ENCODE measurements around the gene EYS.

EYS gene

DNA sequence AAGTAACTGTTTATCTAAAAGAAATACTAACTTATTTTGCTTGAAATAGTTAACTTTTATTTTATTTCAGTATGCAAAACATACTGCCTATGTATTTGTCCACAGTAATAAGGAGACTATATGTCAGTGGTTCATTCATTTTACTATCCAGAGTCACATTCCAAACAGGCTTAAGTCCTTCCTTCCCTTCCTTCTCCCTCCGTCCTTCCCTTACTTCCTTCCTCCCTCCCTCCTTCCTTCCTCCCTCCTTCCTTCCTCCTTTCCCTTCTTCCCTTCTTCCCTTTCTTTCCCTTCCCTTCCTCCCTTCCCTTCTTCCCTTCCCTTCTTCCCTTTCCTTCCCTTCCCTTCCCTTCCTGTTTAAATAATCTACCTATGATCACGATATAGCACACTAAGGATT is 899.2 kb downstream of the EYS start:
- H3K9me3 ChIP-seq (ENCODE audit: insufficient read depth, low read length), result no peaks in the 10 kb centered on the region
- TF ChIP-seq SUZ12 (IDR thresholded peaks at IDR 0.05; ENCODE audit: extremely low read depth, insufficient read depth, insufficient read length) (no peak), ZNF274 (IDR thresholded peaks at IDR 0.05; ENCODE audit: low read depth, low read length) (no peak), YY1 (IDR thresholded peaks at IDR 0.05; ENCODE audit: insufficient read depth, insufficient read length) (no peak)
- H3K4me3 ChIP-seq (ENCODE audit: insufficient read length, low read depth), result no peak overlapping the region
- H3K36me3 ChIP-seq (ENCODE audit: insufficient read depth, insufficient read length, low read length), result no peaks in the 10 kb centered on the region
- no peaks in the 10 kb centered on the region for H3K27me3 ChIP-seq (ENCODE audit: insufficient read depth, insufficient read length)
- DNase-seq (ENCODE audit: low read depth, low spot score), result no peak
- H3K9ac ChIP-seq (ENCODE audit: insufficient read length, low read depth), result no peak overlapping the region
- H3K4me1 ChIP-seq (ENCODE audit: insufficient read depth, insufficient read length), result no peaks in the 10 kb centered on the region

DNA sequence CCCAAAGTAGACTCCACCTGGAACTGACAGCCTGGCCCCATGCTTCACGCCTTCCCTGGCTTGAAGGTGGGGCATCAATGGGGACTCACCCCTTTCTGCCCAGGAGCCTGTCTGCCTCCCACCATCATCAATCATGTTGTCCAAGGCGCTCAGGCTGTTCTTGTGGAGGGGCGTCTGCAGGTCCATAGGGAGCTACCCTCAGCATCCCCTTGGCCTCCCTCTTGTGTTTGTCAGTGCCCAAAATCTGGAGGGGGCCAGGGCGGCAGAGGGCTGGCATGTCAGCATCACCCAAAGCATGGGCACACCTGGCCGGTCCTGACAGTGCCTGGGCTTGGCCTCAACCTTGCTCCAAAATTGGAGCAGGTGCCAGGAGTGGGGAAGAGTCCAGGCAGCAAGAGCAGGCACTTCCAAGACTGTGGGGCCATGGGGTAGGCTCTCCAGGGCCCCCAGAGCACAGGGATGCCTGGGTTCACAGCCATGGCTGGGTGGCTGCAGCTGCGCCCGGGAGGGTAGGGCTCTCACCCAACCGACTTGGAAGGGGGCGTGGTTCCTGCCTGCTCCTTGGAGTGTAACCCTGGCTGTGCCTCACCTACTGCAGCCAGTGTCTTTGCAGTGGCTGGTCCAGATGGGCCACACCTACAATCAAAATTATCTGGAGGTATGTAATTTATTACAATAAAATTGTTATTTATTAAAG is 903.4 kb downstream of the EYS start:
- no peak for TF ChIP-seq SUZ12 (IDR thresholded peaks at IDR 0.05; ENCODE audit: extremely low read depth, insufficient read depth, insufficient read length)
- no peak for TF ChIP-seq YY1 (IDR thresholded peaks at IDR 0.05; ENCODE audit: insufficient read depth, insufficient read length)
- TF ChIP-seq ZNF274 (IDR thresholded peaks at IDR 0.05; ENCODE audit: low read depth, low read length), result no peak
- Histone ChIP-seq H3K9ac (ENCODE audit: insufficient read length, low read depth) (no peak overlapping the region), H3K36me3 (ENCODE audit: insufficient read depth, insufficient read length, low read length) (no peaks in the 10 kb centered on the region), H3K27me3 (ENCODE audit: insufficient read depth, insufficient read length) (no peaks in the 10 kb centered on the region), H3K4me3 (ENCODE audit: insufficient read length, low read depth) (no peak overlapping the region), H3K9me3 (ENCODE audit: insufficient read depth, low read length) (no peaks in the 10 kb centered on the region), H3K4me1 (ENCODE audit: insufficient read depth, insufficient read length) (no peaks in the 10 kb centered on the region)
- DNase-seq (ENCODE audit: low read depth, low spot score), result no peak

DNA sequence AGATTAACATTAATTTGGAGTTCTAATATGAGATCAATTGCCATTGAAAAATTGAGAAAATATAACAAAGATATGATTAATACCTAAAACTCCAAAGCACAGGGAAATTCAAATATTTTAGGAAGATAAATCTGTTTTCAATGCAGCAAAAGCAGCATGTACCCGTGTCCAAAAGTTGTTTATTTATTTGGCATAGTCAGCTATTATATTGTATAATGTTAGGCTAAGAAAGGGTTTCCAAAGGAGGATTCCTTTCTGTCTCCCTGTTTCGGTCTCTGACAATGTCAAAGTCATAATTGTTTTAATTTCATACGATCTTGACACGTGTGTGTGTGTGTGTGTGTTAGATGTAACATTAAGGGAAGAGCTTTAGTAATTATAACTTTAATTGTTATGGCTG is 914.5 kb downstream of the EYS start:
- Histone ChIP-seq H3K4me3 (ENCODE audit: insufficient read length, low read depth) (no peak overlapping the region), H3K9ac (ENCODE audit: insufficient read length, low read depth) (no peak overlapping the region), H3K36me3 (ENCODE audit: insufficient read depth, insufficient read length, low read length) (no peaks in the 10 kb centered on the region), H3K27me3 (ENCODE audit: insufficient read depth, insufficient read length) (no peaks in the 10 kb centered on the region), H3K9me3 (ENCODE audit: insufficient read depth, low read length) (no peaks in the 10 kb centered on the region), H3K4me1 (ENCODE audit: insufficient read depth, insufficient read length) (no peaks in the 10 kb centered on the region)
- no peak for DNase-seq (ENCODE audit: low read depth, low spot score)
- TF ChIP-seq YY1 (IDR thresholded peaks at IDR 0.05; ENCODE audit: insufficient read depth, insufficient read length), result no peak
- TF ChIP-seq ZNF274 (IDR thresholded peaks at IDR 0.05; ENCODE audit: low read depth, low read length), result no peak
- TF ChIP-seq SUZ12 (IDR thresholded peaks at IDR 0.05; ENCODE audit: extremely low read depth, insufficient read depth, insufficient read length), result no peak

DNA sequence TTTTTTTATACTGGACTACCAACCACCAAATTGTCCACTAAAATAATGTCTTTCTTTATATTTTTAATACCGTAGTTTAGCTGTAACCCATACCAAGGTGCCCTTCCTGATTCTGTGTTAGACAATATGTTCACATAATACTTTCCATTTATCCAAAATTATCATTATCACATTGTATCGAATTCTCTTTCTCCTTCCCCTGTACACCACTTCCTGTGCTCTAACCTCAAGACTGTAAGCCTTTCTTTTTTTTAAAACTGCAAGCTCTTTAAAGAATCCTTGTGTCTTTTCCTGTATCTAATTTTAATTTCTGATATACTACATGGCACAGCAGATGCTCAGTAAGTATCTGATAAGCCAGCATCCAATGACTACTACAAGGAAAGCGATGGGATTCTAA is 917.5 kb downstream of the EYS start:
- H3K4me1 ChIP-seq (ENCODE audit: insufficient read depth, insufficient read length), result no peaks in the 10 kb centered on the region
- H3K9me3 ChIP-seq (ENCODE audit: insufficient read depth, low read length), result no peaks in the 10 kb centered on the region
- DNase-seq (ENCODE audit: low read depth, low spot score), result no peak
- no peak for TF ChIP-seq YY1 (IDR thresholded peaks at IDR 0.05; ENCODE audit: insufficient read depth, insufficient read length)
- TF ChIP-seq ZNF274 (IDR thresholded peaks at IDR 0.05; ENCODE audit: low read depth, low read length), result no peak
- TF ChIP-seq SUZ12 (IDR thresholded peaks at IDR 0.05; ENCODE audit: extremely low read depth, insufficient read depth, insufficient read length), result no peak
- no peaks in the 10 kb centered on the region for H3K36me3 ChIP-seq (ENCODE audit: insufficient read depth, insufficient read length, low read length)
- no peak overlapping the region for H3K4me3 ChIP-seq (ENCODE audit: insufficient read length, low read depth)
- no peaks in the 10 kb centered on the region for H3K27me3 ChIP-seq (ENCODE audit: insufficient read depth, insufficient read length)
- H3K9ac ChIP-seq (ENCODE audit: insufficient read length, low read depth), result no peak overlapping the region

DNA sequence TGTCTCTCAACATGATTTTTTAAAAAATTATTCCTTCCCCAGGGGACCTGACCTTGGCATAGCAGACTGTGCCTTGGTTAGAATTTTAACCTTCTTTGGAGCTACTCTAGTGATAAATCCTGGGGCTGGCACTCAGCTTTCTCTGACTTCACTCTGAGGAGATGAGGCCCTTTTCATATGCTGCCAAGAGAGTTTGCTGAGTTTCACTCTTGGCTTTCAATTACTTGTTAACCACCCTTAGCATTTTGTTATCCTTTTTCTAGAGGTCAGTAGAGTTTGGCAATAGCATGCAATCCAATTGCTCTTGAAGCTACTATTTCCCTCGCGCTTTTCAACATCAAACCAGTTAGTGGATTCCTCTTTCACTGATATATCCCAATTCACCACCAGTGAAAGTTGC is 920.3 kb downstream of the EYS start:
- Histone ChIP-seq H3K27me3 (ENCODE audit: insufficient read depth, insufficient read length) (no peaks in the 10 kb centered on the region), H3K9ac (ENCODE audit: insufficient read length, low read depth) (no peak overlapping the region), H3K36me3 (ENCODE audit: insufficient read depth, insufficient read length, low read length) (no peaks in the 10 kb centered on the region), H3K4me1 (ENCODE audit: insufficient read depth, insufficient read length) (no peaks in the 10 kb centered on the region), H3K4me3 (ENCODE audit: insufficient read length, low read depth) (no peak overlapping the region), H3K9me3 (ENCODE audit: insufficient read depth, low read length) (no peaks in the 10 kb centered on the region)
- DNase-seq (ENCODE audit: low read depth, low spot score), result no peak
- no peak for TF ChIP-seq ZNF274 (IDR thresholded peaks at IDR 0.05; ENCODE audit: low read depth, low read length)
- no peak for TF ChIP-seq YY1 (IDR thresholded peaks at IDR 0.05; ENCODE audit: insufficient read depth, insufficient read length)
- TF ChIP-seq SUZ12 (IDR thresholded peaks at IDR 0.05; ENCODE audit: extremely low read depth, insufficient read depth, insufficient read length), result no peak

DNA sequence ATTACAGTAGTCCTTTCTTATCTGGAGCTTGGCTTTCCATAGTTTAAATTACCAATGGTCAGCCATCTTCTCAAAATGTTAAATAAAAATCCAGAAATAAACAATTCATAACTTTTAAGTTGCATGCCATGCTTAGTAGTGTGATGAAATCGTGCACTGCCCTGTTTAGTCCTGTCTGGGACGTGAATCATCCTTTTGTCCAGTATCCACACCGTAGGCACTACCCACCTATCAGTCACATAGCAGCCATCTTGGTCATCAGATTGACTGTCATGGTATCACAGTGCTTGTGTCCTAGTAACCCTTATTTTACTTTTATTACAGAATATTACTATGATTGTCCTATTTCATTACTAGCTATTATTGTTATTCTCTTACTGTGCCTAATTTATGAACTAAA is 924.1 kb downstream of the EYS start:
- Histone ChIP-seq H3K9me3 (ENCODE audit: insufficient read depth, low read length) (no peaks in the 10 kb centered on the region), H3K36me3 (ENCODE audit: insufficient read depth, insufficient read length, low read length) (no peaks in the 10 kb centered on the region), H3K4me3 (ENCODE audit: insufficient read length, low read depth) (no peak overlapping the region), H3K4me1 (ENCODE audit: insufficient read depth, insufficient read length) (no peaks in the 10 kb centered on the region), H3K27me3 (ENCODE audit: insufficient read depth, insufficient read length) (no peaks in the 10 kb centered on the region), H3K9ac (ENCODE audit: insufficient read length, low read depth) (no peak overlapping the region)
- no peak for DNase-seq (ENCODE audit: low read depth, low spot score)
- TF ChIP-seq ZNF274 (IDR thresholded peaks at IDR 0.05; ENCODE audit: low read depth, low read length) (no peak), YY1 (IDR thresholded peaks at IDR 0.05; ENCODE audit: insufficient read depth, insufficient read length) (no peak), SUZ12 (IDR thresholded peaks at IDR 0.05; ENCODE audit: extremely low read depth, insufficient read depth, insufficient read length) (no peak)

DNA sequence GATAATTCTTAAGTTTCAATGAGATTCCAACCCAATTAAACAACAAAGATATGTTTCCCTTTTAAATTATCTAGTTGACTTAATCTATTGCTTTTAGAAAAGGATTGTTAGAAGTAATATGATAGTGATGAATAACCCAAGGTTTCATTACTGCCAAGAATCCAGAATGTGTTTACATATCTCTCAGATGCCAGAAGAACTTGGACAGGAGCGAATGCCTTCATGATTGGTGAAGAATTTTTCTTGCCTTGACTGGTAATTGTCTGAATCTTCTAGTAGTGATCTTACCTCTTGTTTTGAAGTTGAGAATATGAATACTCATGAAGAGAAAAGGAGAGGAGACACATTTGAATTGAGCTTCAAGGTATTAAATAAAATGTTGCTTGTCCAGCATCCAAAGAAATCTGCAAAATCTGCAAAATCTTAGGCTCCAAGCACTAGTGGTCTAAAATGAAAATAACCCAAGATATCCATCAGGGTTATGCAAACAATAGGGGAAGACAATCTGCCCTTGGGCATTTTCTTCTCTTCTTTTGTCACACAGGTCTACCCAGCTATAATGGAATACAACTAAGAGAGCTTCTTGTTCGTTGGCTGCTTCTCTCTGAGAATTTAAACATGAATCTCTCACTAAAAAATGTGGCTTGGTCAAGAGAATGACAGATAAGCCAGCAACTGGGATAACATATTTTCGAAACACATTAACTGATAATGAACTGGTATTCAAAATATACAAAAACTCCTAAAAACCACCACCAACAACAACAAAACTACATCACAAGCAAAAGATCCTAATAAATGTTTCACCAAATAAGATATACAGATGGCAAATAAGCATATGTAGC is 928.9 kb downstream of the EYS start:
- Histone ChIP-seq H3K9ac (ENCODE audit: insufficient read length, low read depth) (no peak overlapping the region), H3K36me3 (ENCODE audit: insufficient read depth, insufficient read length, low read length) (no peaks in the 10 kb centered on the region), H3K4me1 (ENCODE audit: insufficient read depth, insufficient read length) (no peaks in the 10 kb centered on the region), H3K4me3 (ENCODE audit: insufficient read length, low read depth) (no peak overlapping the region), H3K27me3 (ENCODE audit: insufficient read depth, insufficient read length) (no peaks in the 10 kb centered on the region), H3K9me3 (ENCODE audit: insufficient read depth, low read length) (no peaks in the 10 kb centered on the region)
- DNase-seq (ENCODE audit: low read depth, low spot score), result no peak
- TF ChIP-seq SUZ12 (IDR thresholded peaks at IDR 0.05; ENCODE audit: extremely low read depth, insufficient read depth, insufficient read length) (no peak), YY1 (IDR thresholded peaks at IDR 0.05; ENCODE audit: insufficient read depth, insufficient read length) (no peak), ZNF274 (IDR thresholded peaks at IDR 0.05; ENCODE audit: low read depth, low read length) (no peak)
